ENCODE data around the gene ACSS3.

The ACSS3 gene

DNA sequence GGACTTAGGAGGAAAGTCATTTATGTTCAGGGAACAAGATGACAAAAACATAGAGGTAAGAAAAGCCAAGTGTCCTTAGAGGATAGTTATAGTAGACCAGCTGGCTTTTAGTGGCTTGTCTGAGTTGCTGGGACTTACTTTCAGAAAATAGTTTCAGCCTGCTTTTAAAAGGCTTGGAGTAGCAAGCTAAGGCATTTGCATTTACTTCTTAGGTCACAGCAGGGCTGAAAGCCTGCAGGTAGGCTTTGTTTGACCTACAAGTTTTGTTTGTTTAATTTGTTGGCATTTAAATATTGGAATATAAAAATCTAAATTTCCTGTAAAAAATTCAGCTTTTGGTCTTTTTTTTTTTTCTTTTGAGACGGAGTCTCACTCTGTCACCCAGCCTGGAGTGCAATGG is 5.1 kb downstream of the ACSS3 start:
- no peak overlapping the region for H3K4me3 ChIP-seq (ENCODE audit: control insufficient read depth, low read depth, low read length)
- no peak for DNase-seq (ENCODE audit: low read depth)
- TF ChIP-seq, protein P1, sequence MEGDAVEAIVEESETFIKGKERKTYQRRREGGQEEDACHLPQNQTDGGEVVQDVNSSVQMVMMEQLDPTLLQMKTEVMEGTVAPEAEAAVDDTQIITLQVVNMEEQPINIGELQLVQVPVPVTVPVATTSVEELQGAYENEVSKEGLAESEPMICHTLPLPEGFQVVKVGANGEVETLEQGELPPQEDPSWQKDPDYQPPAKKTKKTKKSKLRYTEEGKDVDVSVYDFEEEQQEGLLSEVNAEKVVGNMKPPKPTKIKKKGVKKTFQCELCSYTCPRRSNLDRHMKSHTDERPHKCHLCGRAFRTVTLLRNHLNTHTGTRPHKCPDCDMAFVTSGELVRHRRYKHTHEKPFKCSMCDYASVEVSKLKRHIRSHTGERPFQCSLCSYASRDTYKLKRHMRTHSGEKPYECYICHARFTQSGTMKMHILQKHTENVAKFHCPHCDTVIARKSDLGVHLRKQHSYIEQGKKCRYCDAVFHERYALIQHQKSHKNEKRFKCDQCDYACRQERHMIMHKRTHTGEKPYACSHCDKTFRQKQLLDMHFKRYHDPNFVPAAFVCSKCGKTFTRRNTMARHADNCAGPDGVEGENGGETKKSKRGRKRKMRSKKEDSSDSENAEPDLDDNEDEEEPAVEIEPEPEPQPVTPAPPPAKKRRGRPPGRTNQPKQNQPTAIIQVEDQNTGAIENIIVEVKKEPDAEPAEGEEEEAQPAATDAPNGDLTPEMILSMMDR (IDR thresholded peaks at IDR 0.05; ENCODE audit: control insufficient read depth, insufficient read depth, low read depth, low read length, missing control alignments): no peak

DNA sequence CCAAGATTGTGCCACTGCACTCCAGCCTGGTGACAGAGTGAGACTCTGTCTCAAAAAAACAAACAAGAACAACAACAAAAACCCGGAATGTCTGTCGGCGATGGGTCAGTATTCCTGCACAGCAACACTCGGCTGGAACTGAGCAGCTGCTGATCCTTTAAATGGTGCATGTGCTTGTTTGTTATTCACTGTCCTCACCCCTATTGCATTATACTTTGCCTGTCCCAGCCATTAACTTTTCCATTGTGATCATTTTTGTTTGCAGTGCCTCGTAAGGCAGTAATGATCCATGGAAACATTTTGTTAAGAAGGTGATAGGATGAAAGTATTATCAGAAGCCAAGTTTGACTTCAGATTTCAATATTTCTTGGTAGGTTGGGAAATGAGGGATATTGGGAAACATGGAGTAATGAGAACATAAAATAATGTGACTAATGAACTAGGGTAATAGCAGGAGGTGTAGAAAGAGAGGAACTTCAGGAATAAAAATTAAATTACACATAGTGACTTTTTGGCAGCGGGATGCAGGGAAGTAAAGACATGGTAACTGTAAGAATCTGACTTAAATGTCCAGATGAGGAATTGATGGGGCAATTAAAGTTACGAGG is 6.1 kb downstream of the ACSS3 start:
- DNase-seq (ENCODE audit: low read depth): no peak
- TF ChIP-seq, protein P1 (IDR thresholded peaks at IDR 0.05; ENCODE audit: control insufficient read depth, insufficient read depth, low read depth, low read length, missing control alignments): no peak
- H3K4me3 ChIP-seq (ENCODE audit: control insufficient read depth, low read depth, low read length): no peak overlapping the region

DNA sequence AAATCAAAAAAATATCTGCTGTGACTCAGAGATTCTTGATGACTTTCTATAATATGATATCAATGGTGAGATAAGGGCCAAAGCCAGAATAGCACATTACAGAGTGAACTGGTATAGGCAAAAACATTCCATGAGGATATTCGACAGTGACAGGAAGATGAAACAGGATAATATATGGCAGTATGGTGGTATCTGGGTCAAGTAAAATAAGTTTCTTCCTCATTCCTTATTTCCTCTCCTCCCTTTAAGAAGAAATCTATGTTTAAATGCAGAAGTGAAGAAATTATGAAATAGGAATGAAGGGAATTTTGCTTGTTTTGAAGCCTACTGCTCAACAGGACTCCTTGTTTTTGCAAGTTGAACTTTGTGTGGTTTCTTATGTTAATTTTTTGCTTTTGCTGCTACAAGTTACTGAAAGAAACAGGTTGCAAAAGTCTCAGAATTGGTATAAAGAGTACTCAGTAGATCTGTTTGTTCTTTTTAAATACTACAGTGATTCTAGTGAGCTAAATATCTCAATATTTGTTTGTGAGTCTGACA is 7.0 kb downstream of the ACSS3 start:
- no peak for DNase-seq (ENCODE audit: low read depth)
- H3K4me3 ChIP-seq (ENCODE audit: control insufficient read depth, low read depth, low read length): no peak overlapping the region
- TF ChIP-seq, protein P1 (IDR thresholded peaks at IDR 0.05; ENCODE audit: control insufficient read depth, insufficient read depth, low read depth, low read length, missing control alignments): no peak

DNA sequence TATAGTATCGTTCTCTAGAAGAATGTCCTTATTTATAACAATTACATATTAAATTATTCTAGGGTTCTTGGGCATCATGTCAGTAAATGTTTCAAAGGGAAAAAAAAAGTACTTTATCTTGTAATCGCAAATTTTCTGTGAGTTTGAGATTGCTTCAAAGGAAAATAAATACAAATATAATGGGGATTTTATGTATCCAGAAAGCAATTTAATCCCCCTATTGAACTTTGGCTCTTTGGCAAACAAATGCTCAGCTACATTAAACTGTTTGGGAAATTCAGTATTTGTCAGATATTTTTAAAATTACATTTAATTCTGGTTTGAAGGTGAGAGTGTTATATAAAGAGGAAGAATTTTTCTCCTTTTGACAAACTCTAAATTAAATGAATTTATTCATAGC is 8.0 kb downstream of the ACSS3 start:
- TF ChIP-seq, protein P1 (IDR thresholded peaks at IDR 0.05; ENCODE audit: control insufficient read depth, insufficient read depth, low read depth, low read length, missing control alignments): no peak
- H3K4me3 ChIP-seq (ENCODE audit: control insufficient read depth, low read depth, low read length): no peak overlapping the region
- DNase-seq (ENCODE audit: low read depth): no peak

DNA sequence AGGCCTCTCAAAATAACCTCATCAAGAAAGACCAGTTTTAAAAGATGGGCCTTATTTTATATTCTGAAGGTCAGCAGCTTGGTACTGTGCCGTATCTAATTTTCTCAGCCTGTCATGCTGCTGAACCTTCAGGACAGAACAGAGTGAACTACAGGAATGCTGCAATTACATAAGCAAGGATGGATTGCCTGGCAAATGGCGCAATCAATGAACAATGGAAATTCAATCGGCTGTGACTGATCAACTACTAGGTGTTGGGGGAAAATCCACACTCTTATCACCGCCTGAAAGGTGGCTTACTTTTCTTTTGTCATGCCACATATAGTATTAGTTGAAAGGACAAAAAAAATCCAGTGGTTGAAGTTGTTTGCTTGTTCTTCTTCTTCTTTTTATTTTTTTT is 8.5 kb downstream of the ACSS3 start:
- TF ChIP-seq, protein P1 (IDR thresholded peaks at IDR 0.05; ENCODE audit: control insufficient read depth, insufficient read depth, low read depth, low read length, missing control alignments): no peak
- H3K4me3 ChIP-seq (ENCODE audit: control insufficient read depth, low read depth, low read length): no peak overlapping the region
- DNase-seq (ENCODE audit: low read depth): no peak

DNA sequence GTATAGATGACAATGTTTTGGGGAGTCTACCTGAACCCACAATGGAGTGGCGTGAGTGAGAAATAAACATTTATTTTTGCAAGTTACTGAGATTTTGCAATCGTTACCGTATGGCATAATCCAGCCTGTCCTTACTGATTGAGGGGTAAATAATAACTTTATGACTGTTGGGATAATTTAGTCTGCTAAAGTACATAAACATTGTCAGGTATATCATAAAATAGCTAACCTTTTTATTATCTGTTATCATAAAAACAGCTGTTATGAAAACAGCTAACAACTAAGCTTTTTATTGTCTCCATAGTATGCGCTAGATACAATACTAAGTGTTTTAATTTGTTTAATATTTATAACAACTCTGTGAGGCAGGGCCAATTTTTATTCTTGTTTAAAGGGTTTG is 10.3 kb downstream of the ACSS3 start:
- H3K4me3 ChIP-seq (ENCODE audit: control insufficient read depth, low read depth, low read length): no peak overlapping the region
- DNase-seq (ENCODE audit: low read depth): no peak
- TF ChIP-seq, protein P1 (IDR thresholded peaks at IDR 0.05; ENCODE audit: control insufficient read depth, insufficient read depth, low read depth, low read length, missing control alignments): no peak
